Measurements from ENCODE around the gene MAZ. TPM values are rescaled to one million over a fixed set of nuclear protein-coding genes. Genes with fewer than 3 reads are reported as not detected.

MAZ gene
- total and polyA plus RNA-seq, 2 of the 8 experiments (the other 6 are each of a cell fraction or from before 2014, with no cell fraction given): 219 to 380 TPM

GRCh38 chr16:29769507-29769906, 36.8 kb upstream of the MAZ start:
- Histone ChIP-seq H2BK5ac (ENCODE audit: low read depth, low read length) (no peak overlapping the region), H3K4me2 (ENCODE audit: insufficient read depth in 1 of 2, low read depth in 2 of 2, low read length in 2 of 2) (no peak overlapping the region), H3K56ac (replicated peaks; ENCODE audit: insufficient read length, low read depth, low read length) (no peak overlapping the region), H4K91ac (replicated peaks; ENCODE audit: insufficient read length, low read length) (no peak overlapping the region), H2BK20ac (ENCODE audit: low read length) (no peak overlapping the region), H3K27ac (ENCODE audit: low read depth, low read length) (no peak overlapping the region), H3K79me1 (ENCODE audit: low read depth, low read length) (no peaks in the 10 kb centered on the region), H2BK120ac (replicated peaks; ENCODE audit: low read depth, low read length) (no peak overlapping the region), H3K79me2 (ENCODE audit: control insufficient read depth in 1 of 2, insufficient read depth in 2 of 2, low read length in 2 of 2) (no peaks in the 10 kb centered on the region), H2BK15ac (ENCODE audit: low read length) (no peak overlapping the region), H4K20me1 (replicated peaks in 1 of 2; ENCODE audit: control insufficient read depth in 1 of 2, insufficient read depth in 2 of 2, low read length in 2 of 2) (no peaks in the 10 kb centered on the region), H3K9ac (replicated peaks in 1 of 4; ENCODE audit: extremely low read depth in 1 of 4, low read depth in 3 of 4, low read length in 3 of 4) (no peak overlapping the region), H3K36me3 (ENCODE audit: control insufficient read depth in 2 of 4, insufficient read depth in 4 of 4, low read length in 3 of 4) (no peaks in the 10 kb centered on the region), H4K8ac (ENCODE audit: extremely low read depth, insufficient read depth, low read length) (no peak overlapping the region), H3K23ac (ENCODE audit: insufficient read length) (no peak overlapping the region), H2BK12ac (ENCODE audit: low read depth, low read length) (no peak overlapping the region), H3K23me2 (ENCODE audit: low read depth, low read length) (no peaks in the 10 kb centered on the region), H4K5ac (ENCODE audit: insufficient read length, low read depth, low read length) (no peak overlapping the region), H3K9me3 (ENCODE audit: insufficient read depth in 2 of 2, low read depth in 1 of 2, low read length in 1 of 2) (no peaks in the 10 kb centered on the region), H2AK5ac (ENCODE audit: low read depth, low read length) (no peak overlapping the region), H2AFZ (ENCODE audit: low read length) (no peak overlapping the region), H3K14ac (ENCODE audit: insufficient read length) (no peak overlapping the region), H3K18ac (ENCODE audit: extremely low read depth, low read length) (no peak overlapping the region), H3K27me3 (replicated peaks in 1 of 4; ENCODE audit: control insufficient read depth in 3 of 4, extremely low read depth in 1 of 4, insufficient read depth in 3 of 4, low read length in 3 of 4) (no peaks in the 10 kb centered on the region), H3K4ac (replicated peaks; ENCODE audit: insufficient read length, low read depth, low read length) (no peak overlapping the region), H3K4me3 (ENCODE audit: extremely low read depth in 1 of 4, insufficient read depth in 2 of 4, low read depth in 3 of 4, low read length in 4 of 4) (no peak overlapping the region), H3K4me1 (replicated peaks in 1 of 4; ENCODE audit: control insufficient read depth in 3 of 4, insufficient read depth in 4 of 4, low read length in 3 of 4) (no peaks in the 10 kb centered on the region)
- ChIA-PET CTCF (ENCODE audit: partially characterized antibody) (interaction anchor here (1.0 to 4.8 kb wide), 4 partner anchors 15 to 40 kb away, joined by 3 to 17 read pairs (median 4); partner anchors contain the start of gene KIF22), POLR2A (ENCODE audit: partially characterized antibody) (interaction anchor here (1.0 to 2.9 kb wide), 5 partner anchors 10 to 37 kb away, joined by 3 to 8 read pairs (median 4); partner anchors contain the start of gene MAZ)
- FAIRE-seq (no peak), DNase-seq (ENCODE audit: low read depth in 1 of 2, low spot score in 2 of 2) (no peak)
- TF ChIP-seq CHD2 (IDR thresholded peaks at IDR 0.05; ENCODE audit: low read length) (no peak), NANOG (IDR thresholded peaks at IDR 0.05; ENCODE audit: insufficient read depth, low read depth, low read length, poor library complexity, severe bottlenecking) (no peak), HDAC6 (IDR thresholded peaks at IDR 0.05; ENCODE audit: low read depth, low read length) (no peak)
- 82% methylated on average over 2 of the region's 2 CpGs; no CpG with 5 or more reads in 1 of the 2 experiments for WGBS, 2 experiments (ENCODE audit: extremely low coverage in 1 of 2, insufficient coverage in 1 of 2, insufficient read length in 1 of 2, insufficient replicate concordance in 2 of 2, low coverage in 1 of 2, low lambda C conversion rate in 2 of 2, missing lambda C conversion rate in 1 of 2)

All from H1 (cell line).